ENCODE data around the gene NTF3. TPM values are rescaled to one million over a fixed set of nuclear protein-coding genes. Genes with fewer than 3 reads are reported as not detected.

Gene NTF3
- total and polyA plus RNA-seq, 2 of the 8 experiments (the other 6 are each of a cell fraction or from before 2014, with no cell fraction given): 1.4 to 2.3 TPM

GRCh38 chr12:5487948-5488625 is 56.2 kb downstream of the NTF3 start:
- no peaks in the 10 kb centered on the region for H3K27me3 ChIP-seq (replicated peaks in 1 of 4; ENCODE audit: control insufficient read depth in 3 of 4, extremely low read depth in 1 of 4, insufficient read depth in 3 of 4, low read length in 3 of 4)
- no peak overlapping the region for H3K4me3 ChIP-seq (ENCODE audit: extremely low read depth in 1 of 4, insufficient read depth in 2 of 4, low read depth in 3 of 4, low read length in 4 of 4)
- ChIA-PET CTCF (ENCODE audit: partially characterized antibody) (interaction anchor here (1.3 to 2.4 kb wide), 2 partner anchors 23 to 26 kb away, joined by 3 to 10 read pairs; no protein-coding TSS in a partner anchor), POLR2A (ENCODE audit: partially characterized antibody) (no interaction called here)
- H3K27ac ChIP-seq (ENCODE audit: low read depth, low read length): no peak overlapping the region
- no peak overlapping the region for H2AFZ ChIP-seq (ENCODE audit: low read length)
- no peak overlapping the region for H4K5ac ChIP-seq (ENCODE audit: insufficient read length, low read depth, low read length)
- no peaks in the 10 kb centered on the region for H3K36me3 ChIP-seq (ENCODE audit: control insufficient read depth in 2 of 4, insufficient read depth in 4 of 4, low read length in 3 of 4)
- H3K79me1 ChIP-seq (ENCODE audit: low read depth, low read length): no peaks in the 10 kb centered on the region
- H4K8ac ChIP-seq (ENCODE audit: extremely low read depth, insufficient read depth, low read length): no peak overlapping the region
- no peak overlapping the region for H3K9ac ChIP-seq (replicated peaks in 1 of 4; ENCODE audit: extremely low read depth in 1 of 4, low read depth in 3 of 4, low read length in 3 of 4)
- H2BK15ac ChIP-seq (ENCODE audit: low read length): no peak overlapping the region
- 90% methylated on average over 6 of the region's 6 CpGs; no CpG with 5 or more reads in 1 of the 2 experiments for WGBS, 2 experiments (ENCODE audit: extremely low coverage in 1 of 2, insufficient coverage in 1 of 2, insufficient read length in 1 of 2, insufficient replicate concordance in 2 of 2, low coverage in 1 of 2, low lambda C conversion rate in 2 of 2, missing lambda C conversion rate in 1 of 2)
- no peak overlapping the region for H2BK120ac ChIP-seq (replicated peaks; ENCODE audit: low read depth, low read length)
- H2BK12ac ChIP-seq (ENCODE audit: low read depth, low read length): no peak overlapping the region
- H3K14ac ChIP-seq (ENCODE audit: insufficient read length): no peak overlapping the region
- no peak overlapping the region for H4K91ac ChIP-seq (replicated peaks; ENCODE audit: insufficient read length, low read length)
- no peak overlapping the region for H3K4me2 ChIP-seq (ENCODE audit: insufficient read depth in 1 of 2, low read depth in 2 of 2, low read length in 2 of 2)
- DNase-seq (ENCODE audit: low read depth in 1 of 2, low spot score in 2 of 2) (no peak), FAIRE-seq (no peak)
- no peak overlapping the region for H3K18ac ChIP-seq (ENCODE audit: extremely low read depth, low read length)
- H3K23ac ChIP-seq (ENCODE audit: insufficient read length): peak overlapping the region; percentile 93
- no peak overlapping the region for H3K4ac ChIP-seq (replicated peaks; ENCODE audit: insufficient read length, low read depth, low read length)
- H4K20me1 ChIP-seq (replicated peaks in 1 of 2; ENCODE audit: control insufficient read depth in 1 of 2, insufficient read depth in 2 of 2, low read length in 2 of 2): peaks cover 0 to 2% of the 10 kb centered on the region in 2 experiments
- H3K79me2 ChIP-seq (ENCODE audit: control insufficient read depth in 1 of 2, insufficient read depth in 2 of 2, low read length in 2 of 2): no peaks in the 10 kb centered on the region
- no peak overlapping the region for H2BK20ac ChIP-seq (ENCODE audit: low read length)
- H2AK5ac ChIP-seq (ENCODE audit: low read depth, low read length): no peak overlapping the region
- no peaks in the 10 kb centered on the region for H3K23me2 ChIP-seq (ENCODE audit: low read depth, low read length)
- H3K56ac ChIP-seq (replicated peaks; ENCODE audit: insufficient read length, low read depth, low read length): no peak overlapping the region
- H3K9me3 ChIP-seq (ENCODE audit: insufficient read depth in 2 of 2, low read depth in 1 of 2, low read length in 1 of 2): no peaks in the 10 kb centered on the region
- no peak overlapping the region for H2BK5ac ChIP-seq (ENCODE audit: low read depth, low read length)
- H3K4me1 ChIP-seq (replicated peaks in 1 of 4; ENCODE audit: control insufficient read depth in 3 of 4, insufficient read depth in 4 of 4, low read length in 3 of 4): no peaks in the 10 kb centered on the region
- TF ChIP-seq EGR1 (IDR thresholded peaks at IDR 0.05; ENCODE audit: borderline replicate concordance, low read depth, low read length) (no peak), SRF (IDR thresholded peaks at IDR 0.05; ENCODE audit: low read depth, low read length) (no peak), TEAD4 (IDR thresholded peaks at IDR 0.05; ENCODE audit: low read depth, low read length) (no peak), TAF1 (IDR thresholded peaks at IDR 0.05; ENCODE audit: low read depth, low read length) (no peak), KDM1A (IDR thresholded peaks at IDR 0.05; ENCODE audit: borderline replicate concordance, low read length) (no peak), ZNF274 (IDR thresholded peaks at IDR 0.05; ENCODE audit: borderline replicate concordance, extremely low read depth, low read length) (no peak), BCL11A (IDR thresholded peaks at IDR 0.05; ENCODE audit: low read depth in 2 of 2, low read length in 2 of 2) (no peak), NRF1 (IDR thresholded peaks at IDR 0.05; ENCODE audit: low read depth, low read length) (no peak), EZH2 (IDR thresholded peaks at IDR 0.05; ENCODE audit: low read depth, low read length, severe bottlenecking) (no peak), RFX5 (IDR thresholded peaks at IDR 0.05; ENCODE audit: borderline replicate concordance, low read depth, low read length) (no peak), TCF12 (IDR thresholded peaks at IDR 0.05; ENCODE audit: low read depth, low read length) (no peak), POLR2AphosphoS5 (IDR thresholded peaks at IDR 0.05; ENCODE audit: low read depth, low read length) (no peak)
- TF ChIP-seq, protein P1, sequence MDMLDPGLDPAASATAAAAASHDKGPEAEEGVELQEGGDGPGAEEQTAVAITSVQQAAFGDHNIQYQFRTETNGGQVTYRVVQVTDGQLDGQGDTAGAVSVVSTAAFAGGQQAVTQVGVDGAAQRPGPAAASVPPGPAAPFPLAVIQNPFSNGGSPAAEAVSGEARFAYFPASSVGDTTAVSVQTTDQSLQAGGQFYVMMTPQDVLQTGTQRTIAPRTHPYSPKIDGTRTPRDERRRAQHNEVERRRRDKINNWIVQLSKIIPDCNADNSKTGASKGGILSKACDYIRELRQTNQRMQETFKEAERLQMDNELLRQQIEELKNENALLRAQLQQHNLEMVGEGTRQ (IDR thresholded peaks at IDR 0.05; ENCODE audit: low read length): no peak
